ENCODE results near the gene HIGD1A. TPM values are rescaled to one million over a fixed set of nuclear protein-coding genes. Genes with fewer than 3 reads are reported as not detected.
"Not testable (repeated sequence)": the region's sequence is repeated elsewhere in the genome, so short reads cannot be mapped to it uniquely, and the experiment has no call there.

The HIGD1A gene
- total RNA-seq, 1 donor from 2014 or later: 88.2 TPM

DNA sequence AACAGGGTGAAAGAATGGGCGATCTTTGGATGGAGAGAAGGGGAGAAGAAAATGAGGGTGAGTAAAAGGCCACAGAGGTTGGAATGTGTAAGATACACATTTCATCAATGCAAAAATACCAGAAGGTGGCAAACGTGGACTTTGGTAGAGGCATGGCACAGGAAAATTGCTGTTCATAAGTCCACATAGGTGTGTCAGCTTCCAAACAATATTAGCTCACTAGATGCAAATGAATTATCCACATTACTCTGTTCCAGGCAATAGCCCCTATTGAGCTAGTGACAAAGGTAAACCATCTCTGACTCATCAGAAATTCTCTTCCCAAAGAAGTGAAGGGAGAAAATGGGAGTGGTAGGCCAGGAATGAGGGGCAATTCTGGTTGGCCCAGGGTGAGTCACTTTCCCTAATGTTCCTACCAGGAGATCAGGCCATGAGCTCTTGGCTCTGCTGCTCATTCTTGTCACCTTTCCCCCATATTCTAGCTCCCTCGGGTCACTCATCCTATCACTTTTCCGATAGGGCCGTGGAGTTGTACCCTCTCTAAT, 24.9 kb upstream of the HIGD1A start:
- no peak for DNase-seq

DNA sequence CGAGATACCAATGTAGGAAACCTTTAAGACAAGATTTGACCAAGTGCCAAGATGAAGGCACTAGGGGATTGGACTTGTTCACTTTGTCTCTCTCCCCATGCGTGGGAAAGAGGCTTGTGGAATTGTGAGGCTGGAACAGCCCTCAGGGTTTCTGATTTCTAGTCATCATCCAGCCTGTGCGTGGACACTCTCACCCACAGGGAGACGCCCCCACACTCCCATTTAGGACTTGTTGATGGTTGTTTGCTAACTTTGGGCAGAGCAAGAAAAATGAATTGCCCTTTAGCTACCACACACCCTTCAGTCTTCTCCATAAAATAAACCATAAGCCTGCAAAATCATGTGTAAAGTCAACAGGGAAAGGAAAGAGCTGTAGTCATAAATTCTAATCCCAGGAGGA, 23.4 kb upstream of the HIGD1A start:
- DNase-seq: no peak

DNA sequence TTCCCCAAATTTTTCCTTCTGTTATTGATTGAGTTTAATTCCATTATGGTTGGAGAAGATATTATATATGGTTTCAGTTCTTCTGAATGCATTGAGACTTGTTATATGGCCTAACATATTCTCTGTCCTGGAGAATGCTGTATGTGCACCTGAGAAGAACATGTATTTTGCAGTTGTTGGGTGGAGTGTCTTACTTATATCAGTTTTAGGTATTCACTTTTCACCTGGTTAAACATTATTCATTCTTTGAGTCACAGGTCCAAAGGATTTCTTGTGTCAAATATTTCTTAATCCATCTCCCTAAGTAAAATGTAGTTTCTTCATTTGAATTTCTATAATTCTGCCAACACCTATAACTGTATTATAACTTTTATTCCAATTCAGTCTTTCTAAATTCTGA, 22.7 kb upstream of the HIGD1A start:
- DNase-seq: no peak

- no peak for DNase-seq
Measured at GRCh38 chr3:42826141-42826540, 21.9 kb upstream of the HIGD1A start.

GRCh38 chr3:42823351-42823750, 19.1 kb upstream of the HIGD1A start:
- DNase-seq: no peak

DNA sequence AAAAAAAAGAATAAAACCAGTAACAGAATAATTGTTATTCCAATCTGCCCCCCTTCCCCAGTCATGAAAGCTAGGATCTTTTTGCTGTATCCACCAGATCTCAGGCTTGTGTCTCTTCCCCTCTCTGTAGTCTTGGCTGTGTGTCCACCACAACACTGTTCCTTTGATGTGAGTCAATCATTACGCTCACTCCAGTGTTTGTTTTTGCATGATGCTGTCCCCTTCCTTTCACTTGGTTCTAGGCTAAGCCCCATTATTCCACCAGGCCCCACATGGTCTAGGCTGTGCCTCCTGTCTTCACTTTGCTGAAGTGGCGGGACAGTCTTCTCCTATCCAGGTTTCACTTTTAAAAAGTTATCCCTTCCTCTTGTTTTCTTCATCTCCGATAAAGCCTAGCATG, 18.5 kb upstream of the HIGD1A start:
- no peak for DNase-seq

DNA sequence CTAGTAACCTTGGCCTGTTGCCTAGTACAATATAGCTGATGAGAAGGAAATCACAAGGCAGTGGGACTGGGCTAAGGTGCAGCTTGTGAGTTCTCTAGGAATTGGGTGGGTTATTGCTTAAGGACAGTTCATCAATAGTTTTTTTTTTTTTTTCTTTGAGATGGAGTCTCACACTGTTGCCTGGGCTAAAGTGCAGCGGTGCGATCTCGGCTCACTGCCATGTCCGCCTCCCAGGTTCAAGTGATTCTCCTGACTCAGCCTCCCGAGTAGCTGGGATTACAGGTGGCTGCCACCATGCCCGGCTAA, 16.4 kb upstream of the HIGD1A start:
- no peak for DNase-seq

- DNase-seq: no peak
Measured at GRCh38 chr3:42819351-42819965, 15.2 kb upstream of the HIGD1A start.

- DNase-seq: no peak
Measured at GRCh38 chr3:42815826-42816225, 11.5 kb upstream of the HIGD1A start.

DNA sequence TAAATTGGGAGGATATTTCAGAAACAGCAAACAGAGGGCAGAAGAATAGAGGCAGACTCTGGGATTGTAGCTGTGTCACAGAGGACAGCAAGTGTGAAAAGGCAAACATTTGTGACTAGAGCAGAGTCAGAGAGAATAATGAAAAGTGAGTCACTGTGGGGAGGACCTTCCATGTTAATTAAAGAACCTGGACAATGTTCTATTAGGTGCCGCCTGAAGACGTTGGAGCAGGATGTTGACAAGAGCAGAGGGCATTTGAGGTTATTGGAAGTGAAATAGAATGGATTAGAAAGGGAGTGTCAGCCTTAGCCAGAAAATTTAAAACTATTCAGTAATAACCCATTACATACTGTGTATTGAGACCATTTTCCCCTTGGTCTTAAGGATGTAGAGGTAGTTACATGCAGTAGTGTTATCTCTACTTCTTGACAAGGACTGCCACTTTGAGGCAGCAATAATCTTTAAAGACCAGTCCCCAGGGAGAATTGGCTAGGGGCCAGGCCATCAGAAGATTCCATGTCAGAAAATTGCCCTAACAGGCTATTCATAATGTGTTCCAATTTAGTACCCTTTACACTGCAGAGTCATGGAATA, 10.7 kb upstream of the HIGD1A start:
- no peak for DNase-seq

DNA sequence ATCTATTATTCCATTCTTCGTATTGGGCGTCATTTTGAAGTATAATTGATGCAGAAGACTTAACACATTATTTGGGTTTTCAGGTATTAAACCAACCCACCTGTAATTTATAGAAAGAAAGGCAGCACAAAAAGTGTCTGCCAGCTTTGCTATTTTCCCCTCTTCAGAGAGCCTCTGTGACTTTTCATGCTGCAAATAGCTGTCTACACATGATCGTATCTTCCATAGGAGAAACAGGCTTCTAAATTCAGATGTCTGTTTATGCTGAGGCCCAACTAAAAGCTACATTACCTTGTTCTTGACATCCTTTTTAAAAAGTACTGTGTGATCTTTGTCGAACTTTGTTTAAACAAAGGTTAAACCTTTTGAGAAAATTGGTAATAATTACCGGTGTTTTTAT, 10.0 kb upstream of the HIGD1A start:
- DNase-seq: no peak

GRCh38 chr3:42811118-42811883, 7.0 kb upstream of the HIGD1A start:
- not testable (repeated sequence) for DNase-seq

DNA sequence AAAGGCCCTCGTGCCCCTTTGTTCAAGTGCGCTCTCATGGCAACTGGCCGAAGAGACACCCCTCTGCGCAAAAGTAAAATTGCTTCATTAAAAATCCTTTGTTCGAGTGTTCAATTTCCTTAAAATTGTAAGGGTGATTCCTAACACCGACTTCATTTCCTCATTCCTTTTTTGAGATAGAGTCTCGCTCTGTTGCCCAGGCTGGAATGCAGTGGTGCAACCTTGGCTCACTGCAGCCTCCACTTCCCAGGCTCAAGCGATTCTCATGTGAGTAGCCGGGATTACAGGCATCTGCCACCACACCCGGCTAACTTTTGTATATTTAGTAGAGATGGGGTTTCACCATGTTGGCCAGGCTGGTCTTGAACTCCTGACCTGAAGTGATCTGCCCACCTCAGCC, 6.4 kb upstream of the HIGD1A start:
- not testable (repeated sequence) for DNase-seq

- no peak for DNase-seq
Measured at GRCh38 chr3:42809202-42809601, 4.9 kb upstream of the HIGD1A start, which contains the start of gene ACKR2. Gene ACKR2 (plus strand): TSS chr3:42809445. CDS start chr3:42864503, 55,058 bp downstream.

GRCh38 chr3:42807929-42808328, 3.6 kb upstream of the HIGD1A start:
- DNase-seq: no peak

GRCh38 chr3:42805141-42805821, 991 bp upstream of the HIGD1A start:
- no peak for DNase-seq

DNA sequence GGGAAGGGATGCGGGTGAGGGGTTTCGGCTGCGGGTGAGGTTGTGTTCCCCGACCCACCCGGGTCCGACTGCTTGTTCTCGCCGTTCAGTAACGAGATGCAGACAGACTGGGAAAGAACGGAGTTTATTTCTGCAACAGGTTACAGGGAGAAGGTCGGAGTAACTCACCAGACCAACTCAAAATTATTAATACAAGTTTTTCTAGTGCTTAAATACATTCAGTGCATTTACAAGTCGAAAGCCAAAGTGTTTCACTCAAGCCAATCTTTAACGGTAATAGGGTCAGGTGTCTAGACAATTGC, 492 bp upstream of the HIGD1A start:
- no peak for DNase-seq

- DNase-seq: no peak
Measured at GRCh38 chr3:42803414-42804105, 730 bp downstream of the HIGD1A start.

DNA sequence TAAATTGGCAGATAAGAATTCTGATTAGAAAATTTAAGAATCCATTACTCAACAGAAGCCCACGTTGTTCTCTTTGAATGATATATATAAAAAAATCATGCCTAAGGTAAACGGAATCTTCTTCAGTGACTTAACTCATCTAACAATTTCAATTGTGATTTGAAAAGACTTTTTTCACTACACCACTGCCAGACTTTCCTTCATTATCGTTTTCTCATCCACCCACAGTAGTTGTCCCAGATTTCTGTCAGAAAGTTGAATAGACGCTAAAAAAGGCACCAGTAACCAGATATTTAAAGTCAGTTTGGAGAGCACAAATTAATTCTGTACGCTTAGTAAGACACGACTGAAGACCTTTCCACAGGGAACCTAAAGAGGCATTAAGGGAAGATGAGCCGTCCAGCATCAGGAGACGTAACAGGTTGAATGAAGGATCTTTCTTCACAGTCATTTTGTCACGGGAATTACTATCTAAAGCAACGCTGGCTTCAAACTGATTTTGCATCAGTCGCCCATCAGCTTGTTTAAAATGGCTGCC, 1.3 kb downstream of the HIGD1A start:
- DNase-seq: no peak

DNA sequence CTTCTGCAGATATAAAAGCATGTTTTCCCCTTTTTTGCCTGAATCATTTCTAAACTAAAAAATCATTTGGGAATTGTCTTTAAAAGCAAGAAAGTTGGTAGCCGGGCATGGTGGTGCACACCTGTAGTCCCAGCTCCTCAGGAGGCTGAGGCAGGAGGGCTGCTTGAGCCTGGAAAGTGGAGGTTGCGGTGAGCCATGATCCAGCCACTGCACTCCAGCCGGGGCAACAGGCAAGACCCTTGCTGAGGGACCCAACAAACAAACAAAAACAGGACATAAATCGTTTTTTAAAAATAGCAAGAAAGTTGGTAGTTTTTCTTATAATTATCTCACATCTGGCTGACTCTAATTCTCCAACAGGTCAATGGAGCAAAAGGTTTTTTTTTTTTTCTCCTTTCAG, 2.5 kb downstream of the HIGD1A start:
- DNase-seq: no peak

DNA sequence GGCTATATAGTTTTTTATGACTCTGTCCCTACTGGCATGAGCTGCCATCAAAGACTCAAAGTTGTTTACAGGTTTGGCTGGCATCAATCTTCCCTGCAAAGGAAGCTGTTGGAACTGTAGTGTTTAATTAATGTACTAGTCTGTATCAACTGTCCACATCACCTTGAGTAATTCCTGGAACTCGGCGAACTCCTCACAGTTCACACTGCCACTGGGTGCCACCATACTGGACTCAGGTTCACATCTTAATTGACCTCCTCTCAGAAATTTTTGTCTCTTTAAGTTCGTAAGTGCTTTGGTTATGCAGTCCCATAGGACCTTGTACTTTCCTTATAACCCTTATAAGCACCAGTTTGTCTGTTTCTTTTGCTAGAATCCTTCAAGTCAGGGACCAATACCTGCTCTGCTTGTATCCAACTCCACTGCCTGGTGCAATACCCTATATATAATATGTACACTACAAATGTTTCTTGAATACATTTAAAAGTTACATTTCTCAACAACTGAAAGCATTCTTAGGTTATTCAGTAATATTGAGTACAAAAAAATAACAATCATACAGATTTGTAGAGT, 3.2 kb downstream of the HIGD1A start:
- no peak for DNase-seq

DNA sequence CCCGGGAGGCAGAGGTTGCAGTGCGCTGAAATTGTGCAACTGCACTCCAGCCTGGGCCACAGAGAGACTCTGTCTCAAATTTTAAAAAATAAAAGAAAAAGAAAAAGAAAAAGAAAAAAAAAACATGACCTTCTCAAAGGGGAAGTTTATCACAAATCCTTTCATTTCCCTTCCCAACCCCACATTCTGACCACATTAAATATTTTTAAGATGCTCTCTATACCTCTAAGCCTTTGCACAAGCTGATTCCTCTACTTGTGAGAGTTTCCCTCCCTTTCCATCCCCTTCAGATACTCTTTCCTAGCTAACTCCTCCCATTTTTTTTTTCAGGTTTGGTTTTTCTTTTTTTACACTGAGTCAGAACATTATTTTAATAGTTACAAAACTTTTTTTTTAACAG, 4.0 kb downstream of the HIGD1A start:
- no peak for DNase-seq

Data from skin of body (tissue), 2 donors.